Measurements from ENCODE around the gene DNAH17.

- TF ChIP-seq POLR2A (IDR thresholded peaks at IDR 0.05; ENCODE audit: low read depth, low read length) (no peak), POLR2AphosphoS5 (IDR thresholded peaks at IDR 0.05; ENCODE audit: low read depth, low read length) (no peak), TAF1 (IDR thresholded peaks at IDR 0.05; ENCODE audit: borderline replicate concordance, low read depth, low read length) (no peak)
These were observed 116.0 kb downstream of the DNAH17 start for GRCh38 chr17:78460951-78461798.

All from GM12892 (cell line).